Measurements from ENCODE around the gene PCSK4. TPM values are rescaled to one million over a fixed set of nuclear protein-coding genes. Genes with fewer than 3 reads are reported as not detected.

Gene PCSK4
- polyA plus RNA-seq, 1 donor (not counting 4 experiments of a cell fraction or from before 2014, with no cell fraction given) = 0.25 TPM

DNA sequence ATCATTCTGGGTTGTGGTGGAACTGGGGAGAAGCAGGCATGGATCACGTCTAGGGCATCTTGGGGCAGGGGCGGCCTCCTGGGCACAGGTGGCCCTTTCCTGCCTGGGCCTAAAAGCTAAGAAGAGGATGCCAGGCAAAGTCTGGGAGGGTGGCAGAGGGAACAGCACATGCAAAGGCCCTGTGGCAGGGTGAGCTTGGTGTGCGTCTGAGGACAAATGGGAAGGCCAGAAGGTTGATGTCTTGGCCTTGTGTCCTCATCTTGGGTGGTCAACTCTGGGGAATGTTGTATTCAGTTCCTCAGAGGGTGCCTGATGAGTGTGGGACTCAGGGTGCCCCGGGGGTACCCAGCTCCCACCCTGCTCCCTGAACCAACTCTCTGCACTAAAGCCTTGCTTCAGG lies 28.3 kb upstream of the PCSK4 start:
- Histone ChIP-seq H3K9me3 (ENCODE audit: control insufficient read depth, low read depth, low read length) (no peaks in the 10 kb centered on the region), H3K4me3 (ENCODE audit: control insufficient read depth in 2 of 3, extremely low read depth in 1 of 3, insufficient read depth in 2 of 3, low read depth in 1 of 3, low read length in 3 of 3) (no peak overlapping the region), H3K4me2 (ENCODE audit: control insufficient read depth, extremely low read depth, insufficient read depth, low read depth, low read length) (no peak overlapping the region), H3K4me1 (ENCODE audit: control insufficient read depth, extremely low read depth, insufficient read depth, low read length) (no peaks in the 10 kb centered on the region), H3K27ac (ENCODE audit: control insufficient read depth, insufficient read depth, low read length) (no peak overlapping the region), H3K9ac (ENCODE audit: control insufficient read depth, extremely low read depth, insufficient read depth, low read length) (no peak overlapping the region), H3K27me3 (ENCODE audit: control insufficient read depth, extremely low read depth, insufficient read depth, low read length) (peaks cover 11% of the 10 kb centered on the region), H3K9me1 (ENCODE audit: control insufficient read depth, extremely low read depth, insufficient read depth, low read length) (no peaks in the 10 kb centered on the region), H3K79me2 (ENCODE audit: control insufficient read depth, insufficient read depth, low read length) (no peaks in the 10 kb centered on the region), H4K20me1 (ENCODE audit: control insufficient read depth, extremely low read depth, insufficient read depth, low read length) (no peaks in the 10 kb centered on the region), H3K36me3 (ENCODE audit: control insufficient read depth in 2 of 2, extremely low read depth in 1 of 2, insufficient read depth in 2 of 2, low read length in 2 of 2) (no peaks in the 10 kb centered on the region), H2AFZ (ENCODE audit: control insufficient read depth, low read length) (no peak overlapping the region)
- DNase-seq (ENCODE audit: low read depth, low spot score) = no peak
- no peak for FAIRE-seq
- dilution Hi-C loops (cut with MboI; ENCODE audit: extremely low pct_ligation_motif_present, low sequenced_read_pairs) = no loop called here
- TF ChIP-seq CTCF (optimal IDR thresholded peaks at IDR 0.05 in 1 of 3, IDR thresholded peaks at IDR 0.05 in 1 of 3, conservative IDR thresholded peaks at IDR 0.05 in 1 of 3; ENCODE audit: extremely low read depth in 1 of 3, insufficient read depth in 2 of 3, low read length in 3 of 3) (no peak), EZH2 (IDR thresholded peaks at IDR 0.05; ENCODE audit: low read length) (no peak)

GRCh38 chr19:1516395-1516753 lies 26.2 kb upstream of the PCSK4 start:
- Histone ChIP-seq H3K9me3 (ENCODE audit: control insufficient read depth, low read depth, low read length) (no peaks in the 10 kb centered on the region), H3K79me2 (ENCODE audit: control insufficient read depth, insufficient read depth, low read length) (no peaks in the 10 kb centered on the region), H3K27me3 (ENCODE audit: control insufficient read depth, extremely low read depth, insufficient read depth, low read length) (no peaks in the 10 kb centered on the region), H3K27ac (ENCODE audit: control insufficient read depth, insufficient read depth, low read length) (no peak overlapping the region), H3K9ac (ENCODE audit: control insufficient read depth, extremely low read depth, insufficient read depth, low read length) (no peak overlapping the region), H3K36me3 (ENCODE audit: control insufficient read depth in 2 of 2, extremely low read depth in 1 of 2, insufficient read depth in 2 of 2, low read length in 2 of 2) (no peaks in the 10 kb centered on the region), H2AFZ (ENCODE audit: control insufficient read depth, low read length) (no peak overlapping the region), H3K4me1 (ENCODE audit: control insufficient read depth, extremely low read depth, insufficient read depth, low read length) (peaks cover 4% of the 10 kb centered on the region), H3K9me1 (ENCODE audit: control insufficient read depth, extremely low read depth, insufficient read depth, low read length) (no peaks in the 10 kb centered on the region), H4K20me1 (ENCODE audit: control insufficient read depth, extremely low read depth, insufficient read depth, low read length) (no peaks in the 10 kb centered on the region), H3K4me2 (ENCODE audit: control insufficient read depth, extremely low read depth, insufficient read depth, low read depth, low read length) (no peak overlapping the region), H3K4me3 (ENCODE audit: control insufficient read depth in 2 of 3, extremely low read depth in 1 of 3, insufficient read depth in 2 of 3, low read depth in 1 of 3, low read length in 3 of 3) (no peak overlapping the region)
- dilution Hi-C loops (cut with MboI; ENCODE audit: extremely low pct_ligation_motif_present, low sequenced_read_pairs) = no loop called here
- TF ChIP-seq EZH2 (IDR thresholded peaks at IDR 0.05; ENCODE audit: low read length) (no peak), CTCF (optimal IDR thresholded peaks at IDR 0.05 in 1 of 3, IDR thresholded peaks at IDR 0.05 in 1 of 3, conservative IDR thresholded peaks at IDR 0.05 in 1 of 3; ENCODE audit: extremely low read depth in 1 of 3, insufficient read depth in 2 of 3, low read length in 3 of 3) (no peak)
- no peak for DNase-seq (ENCODE audit: low read depth, low spot score)
- no peak for FAIRE-seq
